Measurements from ENCODE around the gene ZNF385C. TPM values are rescaled to one million over a fixed set of nuclear protein-coding genes. Genes with fewer than 3 reads are reported as not detected.

ZNF385C gene
- total and polyA plus RNA-seq, 2 of the 13 experiments (the other 11 are each of a cell fraction or from before 2014, with no cell fraction given) = 2.3 to 6.1 TPM

DNA sequence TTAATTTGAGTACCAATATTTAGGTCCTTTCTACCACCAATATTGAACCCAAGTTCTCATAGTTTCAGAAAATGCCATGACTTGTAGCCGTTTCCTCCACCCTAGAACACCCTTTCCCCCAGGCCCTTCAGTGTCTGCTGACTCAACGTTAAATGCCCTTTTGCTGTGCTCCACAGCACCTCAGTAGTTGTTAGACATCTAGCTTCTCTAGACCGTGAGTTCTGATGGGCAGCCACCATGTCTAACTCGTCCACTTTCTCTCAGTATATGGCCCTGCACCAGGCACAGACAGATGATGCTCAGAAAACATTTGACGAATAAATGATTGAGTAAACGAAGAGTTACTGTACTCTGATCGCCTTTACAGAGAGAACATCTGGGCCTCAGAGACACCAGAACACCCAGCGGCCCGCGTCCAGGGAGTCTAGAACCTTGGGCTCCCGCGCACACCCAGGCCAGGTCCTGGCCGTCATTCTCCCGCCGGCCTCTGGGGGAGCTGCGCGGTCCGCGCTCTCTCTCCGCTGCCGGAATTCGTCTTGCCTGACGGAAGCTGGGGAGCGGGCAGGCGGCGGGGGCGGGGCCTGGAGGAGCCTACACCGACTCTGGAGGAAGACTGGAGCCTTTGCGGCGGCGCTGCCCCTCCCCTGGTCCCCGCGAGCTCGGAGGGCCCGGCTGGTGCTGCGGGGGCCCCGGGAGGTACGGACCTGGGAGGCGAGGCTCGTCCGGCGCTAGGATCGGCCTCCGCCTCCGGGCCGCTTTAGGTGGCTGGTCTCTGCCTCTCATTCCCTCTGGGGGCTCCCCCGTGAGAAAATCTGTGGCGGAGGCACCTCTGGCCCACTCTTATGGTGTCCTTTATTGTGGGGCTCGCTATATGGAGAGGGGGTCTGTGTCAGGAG, 78.5 kb downstream of the ZNF385C start, which contains the start of gene NKIRAS2 (continued):
- TF ChIP-seq ZNF446 (CRISPR knock-in tag; IDR thresholded peaks at IDR 0.05) (peak; percentile 16; the same call in 1 of the 2 replicates), GPN1 (CRISPR knock-in tag; IDR thresholded peaks at IDR 0.05; ENCODE audit: borderline replicate concordance) (no peak), ARNT2 (CRISPR knock-in tag; IDR thresholded peaks at IDR 0.05; ENCODE audit: low read depth) (0 out of 2 replicates have a peak, but pooled peaks have one; percentile 63), GTF3A (CRISPR knock-in tag; conservative IDR thresholded peaks at IDR 0.05) (0 out of 2 replicates have a peak, but pooled peaks have one; percentile 46), NCOA1 (CRISPR knock-in tag; IDR thresholded peaks at IDR 0.05) (no peak), ZBTB3 (CRISPR knock-in tag; IDR thresholded peaks at IDR 0.05; ENCODE audit: borderline replicate concordance, low read depth) (no peak), PHF5A (CRISPR knock-in tag; IDR thresholded peaks at IDR 0.05; ENCODE audit: low read depth, unreplicated experiment) (peak; percentile 82), ZNF572 (CRISPR knock-in tag; IDR thresholded peaks at IDR 0.05) (peak; percentile 29; the same call in 1 of the 2 replicates), SSRP1 (CRISPR knock-in tag; IDR thresholded peaks at IDR 0.05) (no peak), KLF6 (CRISPR knock-in tag; IDR thresholded peaks at IDR 0.05) (no peak), TBP (CRISPR knock-in tag; IDR thresholded peaks at IDR 0.05) (no peak)
- TF ChIP-seq, protein P1, sequence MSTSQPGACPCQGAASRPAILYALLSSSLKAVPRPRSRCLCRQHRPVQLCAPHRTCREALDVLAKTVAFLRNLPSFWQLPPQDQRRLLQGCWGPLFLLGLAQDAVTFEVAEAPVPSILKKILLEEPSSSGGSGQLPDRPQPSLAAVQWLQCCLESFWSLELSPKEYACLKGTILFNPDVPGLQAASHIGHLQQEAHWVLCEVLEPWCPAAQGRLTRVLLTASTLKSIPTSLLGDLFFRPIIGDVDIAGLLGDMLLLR (CRISPR knock-in tag; IDR thresholded peaks at IDR 0.05) = peak; percentile 43; the same call in 1 of the 2 replicates
- TF ChIP-seq, protein P2, sequence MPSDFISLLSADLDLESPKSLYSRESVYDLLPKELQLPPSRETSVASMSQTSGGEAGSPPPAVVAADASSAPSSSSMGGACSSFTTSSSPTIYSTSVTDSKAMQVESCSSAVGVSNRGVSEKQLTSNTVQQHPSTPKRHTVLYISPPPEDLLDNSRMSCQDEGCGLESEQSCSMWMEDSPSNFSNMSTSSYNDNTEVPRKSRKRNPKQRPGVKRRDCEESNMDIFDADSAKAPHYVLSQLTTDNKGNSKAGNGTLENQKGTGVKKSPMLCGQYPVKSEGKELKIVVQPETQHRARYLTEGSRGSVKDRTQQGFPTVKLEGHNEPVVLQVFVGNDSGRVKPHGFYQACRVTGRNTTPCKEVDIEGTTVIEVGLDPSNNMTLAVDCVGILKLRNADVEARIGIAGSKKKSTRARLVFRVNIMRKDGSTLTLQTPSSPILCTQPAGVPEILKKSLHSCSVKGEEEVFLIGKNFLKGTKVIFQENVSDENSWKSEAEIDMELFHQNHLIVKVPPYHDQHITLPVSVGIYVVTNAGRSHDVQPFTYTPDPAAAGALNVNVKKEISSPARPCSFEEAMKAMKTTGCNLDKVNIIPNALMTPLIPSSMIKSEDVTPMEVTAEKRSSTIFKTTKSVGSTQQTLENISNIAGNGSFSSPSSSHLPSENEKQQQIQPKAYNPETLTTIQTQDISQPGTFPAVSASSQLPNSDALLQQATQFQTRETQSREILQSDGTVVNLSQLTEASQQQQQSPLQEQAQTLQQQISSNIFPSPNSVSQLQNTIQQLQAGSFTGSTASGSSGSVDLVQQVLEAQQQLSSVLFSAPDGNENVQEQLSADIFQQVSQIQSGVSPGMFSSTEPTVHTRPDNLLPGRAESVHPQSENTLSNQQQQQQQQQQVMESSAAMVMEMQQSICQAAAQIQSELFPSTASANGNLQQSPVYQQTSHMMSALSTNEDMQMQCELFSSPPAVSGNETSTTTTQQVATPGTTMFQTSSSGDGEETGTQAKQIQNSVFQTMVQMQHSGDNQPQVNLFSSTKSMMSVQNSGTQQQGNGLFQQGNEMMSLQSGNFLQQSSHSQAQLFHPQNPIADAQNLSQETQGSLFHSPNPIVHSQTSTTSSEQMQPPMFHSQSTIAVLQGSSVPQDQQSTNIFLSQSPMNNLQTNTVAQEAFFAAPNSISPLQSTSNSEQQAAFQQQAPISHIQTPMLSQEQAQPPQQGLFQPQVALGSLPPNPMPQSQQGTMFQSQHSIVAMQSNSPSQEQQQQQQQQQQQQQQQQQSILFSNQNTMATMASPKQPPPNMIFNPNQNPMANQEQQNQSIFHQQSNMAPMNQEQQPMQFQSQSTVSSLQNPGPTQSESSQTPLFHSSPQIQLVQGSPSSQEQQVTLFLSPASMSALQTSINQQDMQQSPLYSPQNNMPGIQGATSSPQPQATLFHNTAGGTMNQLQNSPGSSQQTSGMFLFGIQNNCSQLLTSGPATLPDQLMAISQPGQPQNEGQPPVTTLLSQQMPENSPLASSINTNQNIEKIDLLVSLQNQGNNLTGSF (CRISPR knock-in tag; IDR thresholded peaks at IDR 0.05) = peak; percentile 67; the same call in 1 of the 2 replicates
- TF ChIP-seq, protein P3, sequence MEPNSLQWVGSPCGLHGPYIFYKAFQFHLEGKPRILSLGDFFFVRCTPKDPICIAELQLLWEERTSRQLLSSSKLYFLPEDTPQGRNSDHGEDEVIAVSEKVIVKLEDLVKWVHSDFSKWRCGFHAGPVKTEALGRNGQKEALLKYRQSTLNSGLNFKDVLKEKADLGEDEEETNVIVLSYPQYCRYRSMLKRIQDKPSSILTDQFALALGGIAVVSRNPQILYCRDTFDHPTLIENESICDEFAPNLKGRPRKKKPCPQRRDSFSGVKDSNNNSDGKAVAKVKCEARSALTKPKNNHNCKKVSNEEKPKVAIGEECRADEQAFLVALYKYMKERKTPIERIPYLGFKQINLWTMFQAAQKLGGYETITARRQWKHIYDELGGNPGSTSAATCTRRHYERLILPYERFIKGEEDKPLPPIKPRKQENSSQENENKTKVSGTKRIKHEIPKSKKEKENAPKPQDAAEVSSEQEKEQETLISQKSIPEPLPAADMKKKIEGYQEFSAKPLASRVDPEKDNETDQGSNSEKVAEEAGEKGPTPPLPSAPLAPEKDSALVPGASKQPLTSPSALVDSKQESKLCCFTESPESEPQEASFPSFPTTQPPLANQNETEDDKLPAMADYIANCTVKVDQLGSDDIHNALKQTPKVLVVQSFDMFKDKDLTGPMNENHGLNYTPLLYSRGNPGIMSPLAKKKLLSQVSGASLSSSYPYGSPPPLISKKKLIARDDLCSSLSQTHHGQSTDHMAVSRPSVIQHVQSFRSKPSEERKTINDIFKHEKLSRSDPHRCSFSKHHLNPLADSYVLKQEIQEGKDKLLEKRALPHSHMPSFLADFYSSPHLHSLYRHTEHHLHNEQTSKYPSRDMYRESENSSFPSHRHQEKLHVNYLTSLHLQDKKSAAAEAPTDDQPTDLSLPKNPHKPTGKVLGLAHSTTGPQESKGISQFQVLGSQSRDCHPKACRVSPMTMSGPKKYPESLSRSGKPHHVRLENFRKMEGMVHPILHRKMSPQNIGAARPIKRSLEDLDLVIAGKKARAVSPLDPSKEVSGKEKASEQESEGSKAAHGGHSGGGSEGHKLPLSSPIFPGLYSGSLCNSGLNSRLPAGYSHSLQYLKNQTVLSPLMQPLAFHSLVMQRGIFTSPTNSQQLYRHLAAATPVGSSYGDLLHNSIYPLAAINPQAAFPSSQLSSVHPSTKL (CRISPR knock-in tag; IDR thresholded peaks at IDR 0.05) = peak; percentile 81
- TF ChIP-seq, protein P4, sequence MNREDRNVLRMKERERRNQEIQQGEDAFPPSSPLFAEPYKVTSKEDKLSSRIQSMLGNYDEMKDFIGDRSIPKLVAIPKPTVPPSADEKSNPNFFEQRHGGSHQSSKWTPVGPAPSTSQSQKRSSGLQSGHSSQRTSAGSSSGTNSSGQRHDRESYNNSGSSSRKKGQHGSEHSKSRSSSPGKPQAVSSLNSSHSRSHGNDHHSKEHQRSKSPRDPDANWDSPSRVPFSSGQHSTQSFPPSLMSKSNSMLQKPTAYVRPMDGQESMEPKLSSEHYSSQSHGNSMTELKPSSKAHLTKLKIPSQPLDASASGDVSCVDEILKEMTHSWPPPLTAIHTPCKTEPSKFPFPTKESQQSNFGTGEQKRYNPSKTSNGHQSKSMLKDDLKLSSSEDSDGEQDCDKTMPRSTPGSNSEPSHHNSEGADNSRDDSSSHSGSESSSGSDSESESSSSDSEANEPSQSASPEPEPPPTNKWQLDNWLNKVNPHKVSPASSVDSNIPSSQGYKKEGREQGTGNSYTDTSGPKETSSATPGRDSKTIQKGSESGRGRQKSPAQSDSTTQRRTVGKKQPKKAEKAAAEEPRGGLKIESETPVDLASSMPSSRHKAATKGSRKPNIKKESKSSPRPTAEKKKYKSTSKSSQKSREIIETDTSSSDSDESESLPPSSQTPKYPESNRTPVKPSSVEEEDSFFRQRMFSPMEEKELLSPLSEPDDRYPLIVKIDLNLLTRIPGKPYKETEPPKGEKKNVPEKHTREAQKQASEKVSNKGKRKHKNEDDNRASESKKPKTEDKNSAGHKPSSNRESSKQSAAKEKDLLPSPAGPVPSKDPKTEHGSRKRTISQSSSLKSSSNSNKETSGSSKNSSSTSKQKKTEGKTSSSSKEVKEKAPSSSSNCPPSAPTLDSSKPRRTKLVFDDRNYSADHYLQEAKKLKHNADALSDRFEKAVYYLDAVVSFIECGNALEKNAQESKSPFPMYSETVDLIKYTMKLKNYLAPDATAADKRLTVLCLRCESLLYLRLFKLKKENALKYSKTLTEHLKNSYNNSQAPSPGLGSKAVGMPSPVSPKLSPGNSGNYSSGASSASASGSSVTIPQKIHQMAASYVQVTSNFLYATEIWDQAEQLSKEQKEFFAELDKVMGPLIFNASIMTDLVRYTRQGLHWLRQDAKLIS (CRISPR knock-in tag; IDR thresholded peaks at IDR 0.05) = no peak
